WTC11 (cell line): ENCODE results near the gene UNC13C. TPM values are rescaled to one million over a fixed set of nuclear protein-coding genes. Genes with fewer than 3 reads are reported as not detected.

Source experiments
- ATAC-seq: fragments of 200-7000 bp; cut with Tn5 transposase; 2 replicates; pipeline ENCODE4 v1.10.0; 2021; ENCODE audit warnings: mild to moderate bottlenecking, moderate library complexity
- CTCF ChIA-PET: fragments of 300-600 bp; sonication (Branson Sonifier 250); formaldehyde crosslinking; loops from one replicate; lab custom pipeline; 2021; ENCODE audit warnings: antibody characterized with exemption; lab: Charles Lee
- POLR2A ChIA-PET: fragments of 350-600 bp; sonication (Branson Sonifier 250); formaldehyde crosslinking; loops from one replicate; lab custom pipeline; 2021; ENCODE audit warnings: antibody characterized with exemption; lab: Charles Lee
- DNase-seq: peaks from one replicate; pipeline ENCODE4 v3.0.0; 2021; ENCODE audit warnings: low spot score
- H3K27ac Mint-ChIP-seq: 2 replicates; pipeline ENCODE4 v1.8.0; 2021; ENCODE audit warnings: mixed read lengths
- H3K27me3 Mint-ChIP-seq: 2 replicates; pipeline ENCODE4 v1.8.0; 2021; ENCODE audit warnings: low read depth, mild to moderate bottlenecking, moderate library complexity, mixed read lengths
- H3K36me3 Mint-ChIP-seq: 2 replicates; pipeline ENCODE4 v1.8.0; 2021; ENCODE audit warnings: mixed read lengths
- H3K4me1 Mint-ChIP-seq: 2 replicates; pipeline ENCODE4 v1.8.0; 2022; ENCODE audit warnings: mixed read lengths
- H3K4me3 Mint-ChIP-seq: 2 replicates; pipeline ENCODE4 v1.8.0; 2021; ENCODE audit warnings: mild to moderate bottlenecking, moderate library complexity, mixed read lengths
- H3K9me3 Mint-ChIP-seq: 2 replicates; pipeline ENCODE4 v1.8.0; 2021; ENCODE audit warnings: mixed read lengths
- CBFB ChIP-seq: sonication (generic); formaldehyde crosslinking; IDR thresholded peaks from 2 replicates; pipeline ENCODE4 v1.8.1; 2022; ENCODE audit warnings: mild to moderate bottlenecking, low read depth, missing genetic modification reagents
- E2F4 ChIP-seq: sonication (generic); formaldehyde crosslinking; IDR thresholded peaks from 2 replicates; pipeline ENCODE4 v1.8.1; 2022; ENCODE audit warnings: low read depth, mild to moderate bottlenecking, moderate library complexity, missing genetic modification reagents, borderline replicate concordance
- E2F5 ChIP-seq: sonication (generic); formaldehyde crosslinking; IDR thresholded peaks from 2 replicates; pipeline ENCODE4 v1.8.1; 2022; ENCODE audit warnings: mild to moderate bottlenecking, moderate library complexity, missing genetic modification reagents
- ESRRA ChIP-seq: sonication (generic); formaldehyde crosslinking; IDR thresholded peaks from 2 replicates; pipeline ENCODE4 v1.8.1; 2022; ENCODE audit warnings: mild to moderate bottlenecking, missing genetic modification reagents, borderline replicate concordance
- IRF2 ChIP-seq: sonication (generic); formaldehyde crosslinking; IDR thresholded peaks from 2 replicates; pipeline ENCODE4 v1.8.0; 2022; ENCODE audit warnings: low read depth, missing genetic modification reagents, borderline replicate concordance
- JUN ChIP-seq: sonication (generic); formaldehyde crosslinking; IDR thresholded peaks from 2 replicates; pipeline ENCODE4 v1.8.0; 2023; ENCODE audit warnings: mild to moderate bottlenecking, missing genetic modification reagents
- SMAD4 ChIP-seq: sonication (generic); formaldehyde crosslinking; IDR thresholded peaks from 2 replicates; pipeline ENCODE4 v1.8.0; 2022; ENCODE audit warnings: mild to moderate bottlenecking, missing genetic modification reagents
- TEAD4 ChIP-seq: sonication (generic); formaldehyde crosslinking; IDR thresholded peaks from 2 replicates; pipeline ENCODE4 v1.8.0; 2022; ENCODE audit warnings: mild to moderate bottlenecking, missing genetic modification reagents
- ZNF121 ChIP-seq: sonication (generic); formaldehyde crosslinking; IDR thresholded peaks from 2 replicates; pipeline ENCODE4 v1.8.0; 2023; ENCODE audit warnings: missing genetic modification reagents
- ZNF138 ChIP-seq: sonication (generic); formaldehyde crosslinking; conservative IDR thresholded peaks from 2 replicates; pipeline ENCODE4 v1.8.1; 2022; ENCODE audit warnings: mild to moderate bottlenecking, moderate library complexity, missing genetic modification reagents
- ZNF281 ChIP-seq: sonication (generic); formaldehyde crosslinking; IDR thresholded peaks from 2 replicates; pipeline ENCODE4 v1.8.0; 2023; ENCODE audit warnings: mild to moderate bottlenecking, missing genetic modification reagents
- ZNF396 ChIP-seq: fragments of 250-450 bp; sonication (Bioruptor Pico); IDR thresholded peaks from 2 replicates; pipeline ENCODE4 v1.8.0; 2021; ENCODE audit warnings: mild to moderate bottlenecking, moderate library complexity, borderline replicate concordance
- ZNF425 ChIP-seq: fragments of 250-450 bp; sonication (Bioruptor Pico); conservative IDR thresholded peaks from 2 replicates; pipeline ENCODE4 v1.9.0; 2021; ENCODE audit warnings: mild to moderate bottlenecking
- total RNA-seq: library from RNA; stranded (reverse); gene quantifications from 3 replicates; pipeline ENCODE4 v1.2.3, GENCODE V29; 2021
- TF ChIP-seq, protein P1 (sequence below): sonication (generic); formaldehyde crosslinking; IDR thresholded peaks from 2 replicates; pipeline ENCODE4 v1.8.1; 2023; ENCODE audit warnings: mild to moderate bottlenecking, missing genetic modification reagents, moderate library complexity
- TF ChIP-seq, protein P2 (sequence below): fragments of 250-450 bp; sonication (Bioruptor Pico); IDR thresholded peaks from 2 replicates; pipeline ENCODE4 v1.9.0; 2021; ENCODE audit warnings: mild to moderate bottlenecking, borderline replicate concordance

UNC13C gene
- total RNA-seq, 1 experiment from 2014 or later: 0.07 TPM

- no peak for TF ChIP-seq ZNF281 (CRISPR knock-in tag)
- no peak for TF ChIP-seq IRF2 (CRISPR knock-in tag)
- TF ChIP-seq ZNF138: no peak
- TF ChIP-seq, protein P1, sequence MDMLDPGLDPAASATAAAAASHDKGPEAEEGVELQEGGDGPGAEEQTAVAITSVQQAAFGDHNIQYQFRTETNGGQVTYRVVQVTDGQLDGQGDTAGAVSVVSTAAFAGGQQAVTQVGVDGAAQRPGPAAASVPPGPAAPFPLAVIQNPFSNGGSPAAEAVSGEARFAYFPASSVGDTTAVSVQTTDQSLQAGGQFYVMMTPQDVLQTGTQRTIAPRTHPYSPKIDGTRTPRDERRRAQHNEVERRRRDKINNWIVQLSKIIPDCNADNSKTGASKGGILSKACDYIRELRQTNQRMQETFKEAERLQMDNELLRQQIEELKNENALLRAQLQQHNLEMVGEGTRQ (CRISPR knock-in tag): no peak
- no peak for TF ChIP-seq ZNF121 (CRISPR knock-in tag)
- no peak for TF ChIP-seq CBFB (CRISPR knock-in tag)
- no peak for TF ChIP-seq JUN
- TF ChIP-seq ZNF396 (CRISPR knock-in tag): no peak
- TF ChIP-seq, all 79 proteins: peak for 0
Measured at GRCh38 chr15:54304321-54304720, 326.1 kb downstream of the UNC13C start (continued).

GRCh38 chr15:54305138-54305537 lies 326.9 kb downstream of the UNC13C start:
- TF ChIP-seq ESRRA (CRISPR knock-in tag) (no peak), TEAD4 (CRISPR knock-in tag) (no peak), ZNF138 (no peak), E2F5 (no peak), E2F4 (CRISPR knock-in tag) (no peak), ZNF425 (CRISPR knock-in tag) (no peak), SMAD4 (CRISPR knock-in tag) (no peak)
- TF ChIP-seq, protein P2, sequence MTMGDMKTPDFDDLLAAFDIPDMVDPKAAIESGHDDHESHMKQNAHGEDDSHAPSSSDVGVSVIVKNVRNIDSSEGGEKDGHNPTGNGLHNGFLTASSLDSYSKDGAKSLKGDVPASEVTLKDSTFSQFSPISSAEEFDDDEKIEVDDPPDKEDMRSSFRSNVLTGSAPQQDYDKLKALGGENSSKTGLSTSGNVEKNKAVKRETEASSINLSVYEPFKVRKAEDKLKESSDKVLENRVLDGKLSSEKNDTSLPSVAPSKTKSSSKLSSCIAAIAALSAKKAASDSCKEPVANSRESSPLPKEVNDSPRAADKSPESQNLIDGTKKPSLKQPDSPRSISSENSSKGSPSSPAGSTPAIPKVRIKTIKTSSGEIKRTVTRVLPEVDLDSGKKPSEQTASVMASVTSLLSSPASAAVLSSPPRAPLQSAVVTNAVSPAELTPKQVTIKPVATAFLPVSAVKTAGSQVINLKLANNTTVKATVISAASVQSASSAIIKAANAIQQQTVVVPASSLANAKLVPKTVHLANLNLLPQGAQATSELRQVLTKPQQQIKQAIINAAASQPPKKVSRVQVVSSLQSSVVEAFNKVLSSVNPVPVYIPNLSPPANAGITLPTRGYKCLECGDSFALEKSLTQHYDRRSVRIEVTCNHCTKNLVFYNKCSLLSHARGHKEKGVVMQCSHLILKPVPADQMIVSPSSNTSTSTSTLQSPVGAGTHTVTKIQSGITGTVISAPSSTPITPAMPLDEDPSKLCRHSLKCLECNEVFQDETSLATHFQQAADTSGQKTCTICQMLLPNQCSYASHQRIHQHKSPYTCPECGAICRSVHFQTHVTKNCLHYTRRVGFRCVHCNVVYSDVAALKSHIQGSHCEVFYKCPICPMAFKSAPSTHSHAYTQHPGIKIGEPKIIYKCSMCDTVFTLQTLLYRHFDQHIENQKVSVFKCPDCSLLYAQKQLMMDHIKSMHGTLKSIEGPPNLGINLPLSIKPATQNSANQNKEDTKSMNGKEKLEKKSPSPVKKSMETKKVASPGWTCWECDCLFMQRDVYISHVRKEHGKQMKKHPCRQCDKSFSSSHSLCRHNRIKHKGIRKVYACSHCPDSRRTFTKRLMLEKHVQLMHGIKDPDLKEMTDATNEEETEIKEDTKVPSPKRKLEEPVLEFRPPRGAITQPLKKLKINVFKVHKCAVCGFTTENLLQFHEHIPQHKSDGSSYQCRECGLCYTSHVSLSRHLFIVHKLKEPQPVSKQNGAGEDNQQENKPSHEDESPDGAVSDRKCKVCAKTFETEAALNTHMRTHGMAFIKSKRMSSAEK (CRISPR knock-in tag): no peak
- TF ChIP-seq, protein P1 (CRISPR knock-in tag): no peak
- ATAC-seq (no peak), DNase-seq (no peak)
- no peaks in the 10 kb centered on the region for H3K36me3 Mint-ChIP-seq
- 0 out of 2 replicates have a peak overlapping the region, but pooled peaks have one; percentile 57 for H3K27ac Mint-ChIP-seq
- H3K4me3 Mint-ChIP-seq: no peak overlapping the region; the same call in 1 of the 2 replicates
- ChIA-PET CTCF (no interaction called here), POLR2A (no interaction called here)
- no peaks in the 10 kb centered on the region for H3K27me3 Mint-ChIP-seq
- peaks cover 7% of the 10 kb centered on the region; the same call in 1 of the 2 replicates for H3K9me3 Mint-ChIP-seq
- H3K4me1 Mint-ChIP-seq: peaks cover 24% of the 10 kb centered on the region
